GM12878 (cell line): ENCODE measurements around the gene STEAP1B. TPM values are rescaled to one million over a fixed set of nuclear protein-coding genes. Genes with fewer than 3 reads are reported as not detected.

ENCODE experiments used
- ATAC-seq: fragments of 200-7000 bp; cut with Tn5 transposase; 3 replicates; pipeline ENCODE4 v1.9.1; 2020; ENCODE audit warnings: mild to moderate bottlenecking, moderate library complexity
- BruUV-seq: library from RNA; stranded (reverse); fragments of 400-500 nt; replicated peaks from 2 replicates; lab custom pipeline; 2021; lab: Mats Ljungman, UMichigan
- CTCF ChIA-PET: fragments of 300-600 bp; sonication (Branson Sonifier 250); formaldehyde crosslinking; extraction: SDS; loops from one replicate; lab custom pipeline; 2021; ENCODE audit warnings: inconsistent platforms; lab: Yijun Ruan, JAX
- POLR2A ChIA-PET: fragments of 350-600 bp; formaldehyde crosslinking; extraction: SDS; loops from one replicate; lab custom pipeline; 2021; ENCODE audit warnings: inconsistent platforms; lab: Charles Lee
- RAD21 ChIA-PET: fragments of 300-600 bp; sonication (Branson Sonifier 250); formaldehyde crosslinking; loops from one replicate; lab custom pipeline; 2023; ENCODE audit warnings: antibody characterized with exemption; ENCODE audit not compliant: unreplicated experiment; lab: Charles Lee
- SMC1A ChIA-PET: fragments of 300-600 bp; sonication (Branson Sonifier 250); formaldehyde crosslinking; loops from one replicate; lab custom pipeline; 2023; ENCODE audit not compliant: unreplicated experiment, uncharacterized antibody; lab: Charles Lee
- DNase-seq: peaks from one replicate; pipeline ENCODE4 v3.0.0-alpha.2; 2011; ENCODE audit warnings: low read depth, low spot score
- FAIRE-seq: peaks from 3 replicates; lab custom pipeline; 2011; peaks lifted over from hg19 to GRCh38; lab: Jason Lieb, UNC
- H2AFZ ChIP-seq: 2 replicates; pipeline ENCODE4 v1.6.0; 2011; ENCODE audit warnings: low read depth, low read length, control low read depth; ENCODE audit not compliant: control insufficient read depth
- H3K27ac ChIP-seq: 2 replicates; pipeline ENCODE4 v1.5.1; 2011; ENCODE audit warnings: control low read depth; ENCODE audit not compliant: control insufficient read depth, insufficient read depth
- H3K27me3 ChIP-seq, 2 experiments: replicated peaks in 1 of 2; 2 replicates each; pipeline versions ENCODE4 v1.6.0 to v1.6.1; 2011; ENCODE audit warnings: low read length in 1 of 2; ENCODE audit not compliant: control insufficient read depth in 2 of 2, insufficient read depth in 2 of 2
- H3K36me3 ChIP-seq, 2 experiments: 2 replicates each; pipeline ENCODE4 v1.5.1; 2011; ENCODE audit warnings: low read length in 1 of 2; ENCODE audit not compliant: control insufficient read depth in 2 of 2, insufficient read depth in 2 of 2
- H3K4me1 ChIP-seq: 2 replicates; pipeline ENCODE4 v1.6.1; 2011; ENCODE audit warnings: mild to moderate bottlenecking, low read length, moderate library complexity, mixed read lengths; ENCODE audit not compliant: control insufficient read depth, insufficient read depth
- H3K4me2 ChIP-seq: 2 replicates; pipeline ENCODE4 v1.6.0; 2011; ENCODE audit warnings: control low read depth; ENCODE audit not compliant: control insufficient read depth, insufficient read depth
- H3K4me3 ChIP-seq: fragments of 200-600 bp; sonication (generic); 2 replicates; pipeline ENCODE4 v1.5.1; 2016
- H3K79me2 ChIP-seq: 2 replicates; pipeline ENCODE4 v1.6.0; 2011; ENCODE audit warnings: low read length; ENCODE audit not compliant: control insufficient read depth, insufficient read depth
- H3K9ac ChIP-seq: 2 replicates; pipeline ENCODE4 v1.8.0; 2011; ENCODE audit warnings: low read length, control low read depth, mixed read lengths; ENCODE audit not compliant: control insufficient read depth, insufficient read depth
- H3K9me3 ChIP-seq: replicated peaks from 3 replicates; pipeline ENCODE4 v1.5.1; 2011; ENCODE audit warnings: mild to moderate bottlenecking, low read length; ENCODE audit not compliant: control insufficient read depth, insufficient read depth
- H4K20me1 ChIP-seq: 2 replicates; pipeline ENCODE4 v1.6.0; 2011; ENCODE audit not compliant: control insufficient read depth, insufficient read depth
- EGR1 ChIP-seq, 2 experiments: IDR thresholded peaks; 1 replicate in 1 of 2; 2 replicates in 1 of 2; pipeline ENCODE4 v1.6.1; 2011 to 2012; ENCODE audit warnings: low read depth in 2 of 2, low read length in 2 of 2, borderline replicate concordance in 1 of 2, mild to moderate bottlenecking in 1 of 2, moderate library complexity in 1 of 2
- ESRRA ChIP-seq: IDR thresholded peaks from 2 replicates; pipeline ENCODE4 v1.6.1; 2012; ENCODE audit warnings: mild to moderate bottlenecking, low read length, improper control_type of control experiment
- ETV6 ChIP-seq, 2 experiments: fragments of 450-650 bp in 1 of 2; IDR thresholded peaks in 1 of 2; conservative IDR thresholded peaks in 1 of 2; 2 replicates each; pipeline ENCODE4 v1.6.1; 2014; ENCODE audit warnings: antibody characterized with exemption in 1 of 2, borderline replicate concordance in 1 of 2, low read depth in 1 of 2, mild to moderate bottlenecking in 1 of 2, moderate library complexity in 1 of 2
- KLF5 ChIP-seq: fragments of 450-650 bp; IDR thresholded peaks from 2 replicates; pipeline ENCODE4 v1.6.1; 2014; ENCODE audit warnings: mild to moderate bottlenecking; ENCODE audit not compliant: partially characterized antibody
- MYB ChIP-seq: fragments of 150-350 bp; IDR thresholded peaks from 2 replicates; pipeline ENCODE4 v1.6.1; 2014; ENCODE audit warnings: mild to moderate bottlenecking, low read depth, low read length, borderline replicate concordance
- PKNOX1 ChIP-seq: fragments of 450-650 bp; IDR thresholded peaks from 2 replicates; pipeline ENCODE4 v1.6.1; 2016; ENCODE audit warnings: mild to moderate bottlenecking
- PRDM15 ChIP-seq: fragments of 450-650 bp; formaldehyde crosslinking; IDR thresholded peaks from 2 replicates; pipeline ENCODE4 v1.4.0; 2020; ENCODE audit warnings: mild to moderate bottlenecking, moderate library complexity
- RCOR1 ChIP-seq: conservative IDR thresholded peaks from 2 replicates; pipeline ENCODE4 v1.6.1; 2012; ENCODE audit warnings: low read depth, low read length, improper control_type of control experiment
- SIX5 ChIP-seq: IDR thresholded peaks from 2 replicates; pipeline ENCODE4 v1.6.1; 2011; ENCODE audit warnings: mild to moderate bottlenecking, low read depth, low read length, moderate library complexity; ENCODE audit not compliant: severe bottlenecking
- SMC3 ChIP-seq: IDR thresholded peaks from 2 replicates; pipeline ENCODE4 v1.6.1; 2011; ENCODE audit warnings: low read length, improper control_type of control experiment, borderline replicate concordance
- TCF3 ChIP-seq: IDR thresholded peaks from 2 replicates; pipeline ENCODE4 v1.6.1; 2012; ENCODE audit warnings: low read depth, mild to moderate bottlenecking, low read length, borderline replicate concordance; ENCODE audit not compliant: insufficient read depth
- USF1 ChIP-seq: IDR thresholded peaks from 2 replicates; pipeline ENCODE4 v1.6.1; 2011; ENCODE audit warnings: borderline replicate concordance, low read depth, mild to moderate bottlenecking, moderate library complexity, mixed read lengths, low read length; ENCODE audit not compliant: insufficient read depth; ENCODE audit errors: extremely low read length
- USF2 ChIP-seq: IDR thresholded peaks from 2 replicates; pipeline ENCODE4 v1.6.1; 2011; ENCODE audit warnings: low read depth, low read length, improper control_type of control experiment, borderline replicate concordance
- WGBS: methylation state at CpG from one replicate; pipeline ENCODE4 v1.1.6; 2016; ENCODE audit warnings: low lambda C conversion rate; ENCODE audit not compliant: insufficient replicate concordance, insufficient coverage; ENCODE audit errors: missing lambda C conversion rate; 5-methylcytosine and 5-hydroxymethylcytosine counted together
- in situ Hi-C: fragments of 300-500 bp; cut with MboI; formaldehyde crosslinking; loops from 9 replicates; pipeline ENCODE4 v1.14.3; 2018; ENCODE audit warnings: mixed read lengths
- intact Hi-C: fragments of 100-400 bp; cut with micrococcal nuclease; formaldehyde crosslinking; loops from one replicate; pipeline ENCODE4 v1.14.2; 2022; ENCODE audit not compliant: unreplicated experiment
- polyA plus RNA-seq, 11 experiments: library from polyadenylated mRNA; depleted of rRNA in 4 of 11; unstranded in 6 of 11; stranded (reverse) in 5 of 11; fragments of >200 nt; fragmentation: Nextera tagmentation in 4 of 11; fragmentation: Illumina TruSeq in 1 of 11; extraction: Ambion mirVana in 4 of 11; extraction: Trizol in 1 of 11; gene quantifications; 1 replicate in 1 of 11; 2 replicates in 10 of 11; pipeline versions ENCODE4 v1.2.1 to v1.2.3, GENCODE V29; 2011 to 2016; ENCODE audit warnings: inconsistent platforms in 2 of 11, missing spikeins in 2 of 11, low read depth in 1 of 11
- total RNA-seq, 4 experiments: library from RNA; depleted of rRNA in 3 of 4; stranded (reverse); fragments of >200 nt in 3 of 4; fragmentation: Illumina TruSeq in 1 of 4; extraction: Trizol in 1 of 4; gene quantifications; 2 replicates each; pipeline versions ENCODE4 v1.2.1 to v1.2.3, GENCODE V29; 2013 to 2021
- TF ChIP-seq, protein P1 (sequence below): IDR thresholded peaks from 2 replicates; pipeline ENCODE4 v1.6.1; 2012; ENCODE audit warnings: low read depth, low read length, improper control_type of control experiment

STEAP1B gene
- total and polyA plus RNA-seq, 10 of the 15 experiments (the other 5 are each of a cell fraction or from before 2014, with no cell fraction given): 0.14 TPM; not detected in 9

DNA sequence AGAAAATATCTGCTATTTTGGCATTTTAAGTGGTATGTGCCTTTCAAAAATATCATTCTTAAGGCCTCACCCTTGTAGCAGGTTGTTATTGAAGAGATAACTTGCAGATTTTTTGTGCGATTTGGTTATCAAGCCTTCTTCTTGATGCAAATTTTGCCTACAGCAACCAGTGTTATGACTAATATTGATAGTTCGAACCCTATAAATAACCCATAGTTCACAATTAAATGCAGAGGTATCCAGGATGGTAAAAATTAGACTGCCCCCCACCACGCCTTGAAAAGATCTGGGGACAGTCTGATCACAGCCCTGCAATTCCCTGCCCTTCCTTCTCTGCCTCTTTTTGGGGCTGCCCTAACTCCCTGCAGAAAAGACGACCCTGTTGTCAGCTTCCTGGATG, 114.7 kb downstream of the STEAP1B start (continued):
- TF ChIP-seq USF1: no peak
- TF ChIP-seq USF2: no peak

- no peak overlapping the region for H3K4me2 ChIP-seq
- DNase-seq (no peak), FAIRE-seq (no peak), ATAC-seq (no peak)
- ChIA-PET POLR2A (no interaction called here), CTCF (no interaction called here), SMC1A (no interaction called here), RAD21 (no interaction called here)
- in situ Hi-C loops (no loop called here), intact Hi-C loops (no loop called here)
- no peak overlapping the region for H2AFZ ChIP-seq
- H3K79me2 ChIP-seq: no peaks in the 10 kb centered on the region
- H3K4me3 ChIP-seq: no peak overlapping the region
- no peaks in the 10 kb centered on the region; the same call in 2 of the 3 replicates for H3K9me3 ChIP-seq
- H3K27me3 ChIP-seq: no peaks in the 10 kb centered on the region; a peak in 1 of 4 replicates
- H3K9ac ChIP-seq: no peak overlapping the region
- BruUV-seq: no TSS peak
- 43% methylated on average over 2 of the region's 2 CpGs for WGBS
- H3K27ac ChIP-seq: no peak overlapping the region
- no peaks in the 10 kb centered on the region for H4K20me1 ChIP-seq
- peaks cover 24% of the 10 kb centered on the region for H3K4me1 ChIP-seq
- TF ChIP-seq TCF3 (no peak), ETV6 (conservative IDR thresholded peaks at IDR 0.05 in 1 of 2, IDR thresholded peaks at IDR 0.05 in 1 of 2; ENCODE audit: borderline replicate concordance in 1 of 2, low read depth in 1 of 2) (no peak), MYB (no peak), PKNOX1 (no peak), SMC3 (no peak), SIX5 (no peak), ESRRA (no peak), KLF5 (no peak), EGR1 (IDR thresholded peaks at IDR 0.05; ENCODE audit: borderline replicate concordance in 1 of 2, low read depth in 2 of 2, low read length in 2 of 2) (no peak), PRDM15 (CRISPR knock-in tag) (no peak), RCOR1 (no peak)
- TF ChIP-seq, protein P1, sequence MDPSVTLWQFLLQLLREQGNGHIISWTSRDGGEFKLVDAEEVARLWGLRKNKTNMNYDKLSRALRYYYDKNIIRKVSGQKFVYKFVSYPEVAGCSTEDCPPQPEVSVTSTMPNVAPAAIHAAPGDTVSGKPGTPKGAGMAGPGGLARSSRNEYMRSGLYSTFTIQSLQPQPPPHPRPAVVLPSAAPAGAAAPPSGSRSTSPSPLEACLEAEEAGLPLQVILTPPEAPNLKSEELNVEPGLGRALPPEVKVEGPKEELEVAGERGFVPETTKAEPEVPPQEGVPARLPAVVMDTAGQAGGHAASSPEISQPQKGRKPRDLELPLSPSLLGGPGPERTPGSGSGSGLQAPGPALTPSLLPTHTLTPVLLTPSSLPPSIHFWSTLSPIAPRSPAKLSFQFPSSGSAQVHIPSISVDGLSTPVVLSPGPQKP: no peak
- H3K36me3 ChIP-seq: no peaks in the 10 kb centered on the region
Observed at GRCh38 chr7:22380333-22380732, 119.7 kb downstream of the STEAP1B start.
